GM18867 (cell line): Measurements from ENCODE around the gene FGF22.

Experiments used
- ATAC-seq: cut with Tn5 transposase; IDR thresholded peaks from one replicate; pipeline ENCODE4 v1.9.1; 2021; ENCODE audit warnings: mild to moderate bottlenecking, moderate library complexity; ENCODE audit not compliant: unreplicated experiment

The FGF22 gene

GRCh38 chr19:640606-641189 lies 1.0 kb downstream of the FGF22 start:
- no peak for ATAC-seq

GRCh38 chr19:641702-642101 lies 2.0 kb downstream of the FGF22 start:
- no peak for ATAC-seq

GRCh38 chr19:642767-643727 lies 3.4 kb downstream of the FGF22 start:
- ATAC-seq: no peak

- ATAC-seq: no peak
Observed at GRCh38 chr19:643736-644135, 4.1 kb downstream of the FGF22 start.

- ATAC-seq: no peak
Observed at GRCh38 chr19:644363-644762, 4.7 kb downstream of the FGF22 start.

- no peak for ATAC-seq
Observed at GRCh38 chr19:644789-645188, 5.1 kb downstream of the FGF22 start.

GRCh38 chr19:645912-646778 lies 6.5 kb downstream of the FGF22 start:
- ATAC-seq: no peak

GRCh38 chr19:646779-647565 lies 7.3 kb downstream of the FGF22 start:
- ATAC-seq: no peak

- ATAC-seq: no peak
Observed at GRCh38 chr19:647566-648284, 8.0 kb downstream of the FGF22 start.

GRCh38 chr19:648305-648704 lies 8.6 kb downstream of the FGF22 start:
- ATAC-seq: no peak

- ATAC-seq: no peak
Observed at GRCh38 chr19:648904-649801, 9.5 kb downstream of the FGF22 start.

- ATAC-seq: no peak
Observed at GRCh38 chr19:650121-650520, 10.4 kb downstream of the FGF22 start.

- no peak for ATAC-seq
Observed at GRCh38 chr19:651114-651818, 11.6 kb downstream of the FGF22 start.

- ATAC-seq: no peak
Observed at GRCh38 chr19:651991-652390, 12.3 kb downstream of the FGF22 start.

- no peak for ATAC-seq
Observed at GRCh38 chr19:652467-653389, 13.0 kb downstream of the FGF22 start.

- ATAC-seq: no peak
Observed at GRCh38 chr19:653425-653824, 13.7 kb downstream of the FGF22 start.

- ATAC-seq: no peak
Observed at GRCh38 chr19:655691-656090, 16.0 kb downstream of the FGF22 start.
